NOMO-1 treated with dmso at 0.1 percent for 144 hours (cell line): ENCODE measurements around the gene RXRA.

Experiments used
- DNase-seq: peaks from one replicate; lab custom pipeline; 2025; ENCODE audit not compliant: unreplicated experiment; lab: John Stamatoyannopoulos, UW

The RXRA gene

DNA sequence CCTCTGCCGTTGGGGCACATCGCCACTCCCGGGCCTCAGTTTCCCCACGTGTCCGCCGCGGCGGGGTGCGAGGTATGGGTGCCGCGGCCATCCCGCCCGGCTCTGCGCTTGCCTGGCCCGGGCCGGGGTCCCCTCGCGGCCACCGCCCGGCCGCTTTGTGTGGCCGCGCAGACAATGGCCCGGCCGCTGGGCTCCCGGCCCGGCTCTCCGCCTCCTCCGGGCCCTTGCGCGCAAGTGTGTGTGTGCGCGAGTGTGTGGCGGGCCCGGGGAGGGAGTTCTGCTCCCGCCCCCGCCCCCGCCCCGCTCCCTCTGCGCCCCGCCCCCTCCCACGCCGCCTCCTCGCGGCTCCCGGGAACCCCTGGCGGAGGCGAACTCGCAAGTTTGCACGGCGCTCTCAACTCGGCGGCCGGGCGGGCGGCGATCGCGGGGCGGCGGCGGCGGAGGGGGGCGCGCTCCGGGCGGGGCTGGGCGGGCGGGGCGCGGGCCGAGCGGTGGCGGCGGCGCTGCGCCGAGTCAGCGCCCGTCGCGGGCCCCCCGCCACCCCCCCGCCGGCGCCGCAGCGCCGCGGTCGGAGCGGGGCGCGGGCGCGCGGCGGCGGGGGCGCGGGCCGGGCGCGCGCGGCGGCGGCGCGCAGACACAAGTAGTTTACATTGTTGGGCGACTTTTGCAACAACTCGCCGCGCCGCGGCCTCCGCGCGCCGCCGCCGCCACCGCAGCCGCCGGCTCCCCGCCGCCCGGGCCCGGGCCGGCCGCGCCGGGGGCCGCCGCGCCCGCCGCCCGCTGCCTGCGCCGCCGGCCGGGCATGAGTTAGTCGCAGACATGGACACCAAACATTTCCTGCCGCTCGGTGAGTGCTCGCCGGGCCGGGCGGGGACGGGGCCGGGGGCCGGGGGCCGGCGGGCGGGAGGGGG, at the start of gene RXRA:
RXRA (plus strand) TSS at position 643 of the 911 bp plus-strand sequence; CDS start at position 820, 177 bp downstream.
- peak; percentile 81 for DNase-seq

DNA sequence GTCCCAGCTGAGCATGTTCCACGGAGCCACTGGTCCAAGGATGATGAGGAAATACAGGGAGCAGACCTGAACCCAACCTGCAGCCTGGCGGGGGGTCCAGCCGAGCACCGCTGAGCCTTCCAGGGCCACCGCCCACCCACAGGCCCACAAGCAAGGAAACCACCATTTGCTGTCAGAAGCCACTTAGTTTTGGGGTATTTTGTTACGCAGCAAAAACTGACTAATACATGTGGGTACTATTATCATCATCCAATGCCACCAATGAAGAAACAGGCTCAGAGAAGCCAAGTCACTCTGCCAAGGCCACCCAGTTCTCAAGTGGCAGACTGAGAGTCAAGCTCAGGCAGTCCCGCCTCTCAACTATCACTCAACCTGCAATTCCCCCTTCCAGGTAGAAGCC, 48.0 kb upstream of the RXRA start:
- DNase-seq, result no peak

DNA sequence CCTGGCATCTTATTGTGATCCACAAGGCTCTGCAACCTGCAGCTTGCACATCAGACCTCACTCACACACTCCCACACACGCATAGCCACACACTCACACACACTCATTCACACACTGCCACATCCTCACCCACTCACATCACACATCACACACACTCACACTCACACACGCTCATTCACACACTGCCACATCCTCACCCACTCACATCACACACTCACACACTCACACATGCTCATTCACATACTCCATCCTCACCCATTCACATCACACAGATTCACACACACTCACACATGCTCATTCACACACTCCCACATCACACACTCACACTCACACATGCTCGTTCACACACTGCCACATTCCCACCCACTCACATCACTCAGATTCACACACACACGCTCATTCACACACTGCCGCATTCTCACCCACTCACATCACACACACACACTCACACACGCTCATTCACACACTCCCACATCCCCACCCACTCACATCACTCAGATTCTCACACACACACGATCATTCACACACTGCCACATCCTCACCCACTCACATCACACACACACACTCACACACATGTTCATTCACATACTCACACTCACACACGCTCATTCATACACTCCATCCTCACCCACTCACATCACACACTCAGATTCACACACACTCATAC, 47.1 kb upstream of the RXRA start:
- no peak for DNase-seq

DNA sequence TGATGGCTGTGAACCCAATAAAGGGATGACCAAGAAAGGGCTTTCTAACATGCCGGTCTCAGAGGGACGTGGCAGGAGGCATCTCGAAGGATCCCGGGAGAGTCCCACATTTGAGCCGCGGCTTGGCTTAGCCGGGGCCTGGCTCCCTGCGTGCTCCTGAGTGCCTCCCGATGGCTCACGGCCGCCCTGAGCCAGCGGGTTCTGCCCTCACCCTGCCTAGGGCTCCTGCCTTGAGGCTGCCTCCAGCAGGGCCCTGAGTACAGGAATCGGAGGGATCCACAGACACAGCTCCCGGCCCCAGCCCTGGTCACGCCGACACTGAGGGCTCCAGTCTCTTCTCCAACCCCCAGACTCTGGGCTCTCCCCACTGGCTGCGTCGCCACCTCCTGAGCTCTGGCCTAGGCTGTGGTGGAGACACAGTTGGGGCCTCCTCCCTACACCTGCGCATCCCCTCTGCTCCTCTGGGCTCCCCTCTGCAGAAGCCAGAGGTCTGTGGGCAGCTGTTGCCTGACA, 44.1 kb upstream of the RXRA start:
- no peak for DNase-seq

DNA sequence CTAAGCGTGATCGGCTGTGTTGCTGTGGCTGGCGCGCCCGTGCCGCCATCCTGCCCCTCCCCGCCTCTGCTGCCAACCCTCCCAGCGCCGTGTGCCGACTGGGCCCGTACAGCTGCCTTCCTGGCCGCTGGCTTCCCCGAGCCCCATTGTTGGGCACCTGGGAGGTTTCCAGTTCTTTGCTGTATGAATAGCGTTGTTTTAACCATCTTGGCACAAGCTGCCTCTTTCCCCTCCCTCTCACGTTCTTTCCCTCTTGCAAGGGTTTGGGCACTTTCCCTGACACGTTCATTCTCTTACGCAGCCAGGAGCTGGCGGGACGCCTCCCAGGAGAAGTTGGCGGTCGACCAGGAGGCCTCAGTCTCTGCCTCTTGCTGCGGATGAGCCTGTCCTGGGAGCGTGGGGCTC, 43.1 kb upstream of the RXRA start:
- no peak for DNase-seq

DNA sequence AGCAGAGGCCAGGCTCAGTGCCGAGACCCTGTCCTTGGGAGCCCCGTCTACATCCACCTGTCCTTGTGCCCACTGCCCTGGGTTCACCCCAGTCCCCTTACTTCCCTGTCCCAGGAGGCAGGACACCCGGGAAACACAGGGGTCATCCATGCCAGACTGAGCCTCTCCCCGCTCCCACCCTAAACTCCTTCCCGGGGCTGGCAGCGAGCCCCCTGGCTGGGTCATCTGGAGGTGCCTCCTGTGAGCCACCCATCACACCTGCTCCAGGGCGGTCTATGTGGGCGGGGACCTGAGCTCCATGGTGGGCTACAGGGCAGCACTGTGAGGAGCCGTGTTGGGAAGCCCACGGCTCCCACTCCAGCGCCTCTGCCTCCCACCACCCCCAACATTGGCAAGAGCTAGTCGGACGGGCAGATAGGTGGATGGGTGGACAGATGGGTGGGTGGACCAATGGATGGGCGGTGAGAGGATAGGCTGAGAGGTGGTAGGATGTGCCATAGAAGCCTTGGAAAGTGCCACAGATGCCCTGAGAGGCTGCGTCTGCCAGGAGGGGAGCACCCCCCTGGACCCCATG, 42.5 kb upstream of the RXRA start:
- DNase-seq, result no peak

DNA sequence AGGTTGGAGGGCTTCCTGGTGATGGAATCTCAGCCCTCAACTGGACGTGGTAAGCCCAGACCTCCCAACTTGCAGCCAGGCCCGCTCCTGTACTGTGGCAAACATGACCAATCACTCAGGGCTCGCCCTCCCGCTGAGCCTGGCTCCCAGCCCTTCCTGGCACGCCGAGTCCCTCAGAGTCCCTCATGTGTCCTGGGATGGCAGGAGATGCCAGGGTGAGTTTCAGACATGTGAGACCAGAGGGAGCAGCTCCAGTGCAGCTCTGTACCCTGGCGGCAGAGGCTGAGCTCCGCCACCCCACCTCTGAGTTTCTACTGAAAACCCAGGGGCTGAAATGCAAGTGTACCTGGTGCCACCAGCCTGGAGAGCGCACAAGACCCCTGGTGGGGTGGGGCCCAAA, 42.0 kb upstream of the RXRA start:
- DNase-seq, result no peak

DNA sequence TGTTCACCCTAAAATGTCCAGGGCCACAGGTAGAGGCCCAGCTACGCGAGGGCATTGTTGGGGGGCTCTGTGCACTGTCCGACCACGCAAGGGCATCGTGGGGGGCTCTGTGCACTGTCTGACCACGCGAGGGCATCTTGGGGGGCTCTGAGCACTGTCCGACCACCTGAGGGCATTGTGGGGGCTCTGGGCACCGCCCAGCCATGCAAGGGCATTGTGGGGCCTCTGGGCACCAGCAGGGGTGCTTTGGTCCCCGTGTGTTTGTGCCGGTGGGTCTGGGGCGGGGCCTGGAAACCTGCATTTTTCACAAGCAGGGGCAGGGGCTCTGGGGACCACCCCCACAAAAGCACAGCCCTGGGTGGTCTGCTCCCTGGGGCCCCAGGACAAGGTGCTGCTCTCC, 41.5 kb upstream of the RXRA start:
- DNase-seq, result no peak

DNA sequence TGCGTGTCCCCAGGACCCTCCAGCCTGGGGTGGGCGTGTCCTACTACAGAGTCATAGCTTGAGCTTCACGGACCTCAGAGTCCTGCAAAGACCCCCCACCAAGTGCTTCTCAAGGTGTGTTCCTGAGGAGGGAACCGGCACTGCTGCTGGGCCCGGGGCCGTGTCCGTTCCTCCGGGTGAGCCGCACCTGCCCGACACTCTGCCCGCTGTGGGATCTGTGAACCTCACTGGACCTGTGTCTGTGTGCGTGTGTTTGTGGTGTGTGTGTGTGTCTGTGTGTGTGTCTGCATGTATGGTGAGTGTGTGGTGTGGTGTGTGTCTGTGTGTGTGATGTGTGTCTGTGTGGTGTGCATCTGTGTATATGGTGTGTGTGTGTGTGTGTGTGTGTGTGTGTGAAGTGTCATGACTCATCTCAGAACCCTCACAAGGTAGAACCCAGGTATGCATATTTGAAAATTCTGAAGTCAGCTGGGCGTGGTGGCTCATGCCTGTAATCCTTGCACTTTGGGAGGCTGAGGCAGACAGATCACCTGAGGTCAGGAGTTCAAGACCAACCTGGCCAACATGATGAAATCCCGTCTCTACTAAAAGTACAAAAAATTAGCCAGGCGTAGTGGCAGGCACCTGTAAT, 40.9 kb upstream of the RXRA start:
- DNase-seq, result no peak

DNA sequence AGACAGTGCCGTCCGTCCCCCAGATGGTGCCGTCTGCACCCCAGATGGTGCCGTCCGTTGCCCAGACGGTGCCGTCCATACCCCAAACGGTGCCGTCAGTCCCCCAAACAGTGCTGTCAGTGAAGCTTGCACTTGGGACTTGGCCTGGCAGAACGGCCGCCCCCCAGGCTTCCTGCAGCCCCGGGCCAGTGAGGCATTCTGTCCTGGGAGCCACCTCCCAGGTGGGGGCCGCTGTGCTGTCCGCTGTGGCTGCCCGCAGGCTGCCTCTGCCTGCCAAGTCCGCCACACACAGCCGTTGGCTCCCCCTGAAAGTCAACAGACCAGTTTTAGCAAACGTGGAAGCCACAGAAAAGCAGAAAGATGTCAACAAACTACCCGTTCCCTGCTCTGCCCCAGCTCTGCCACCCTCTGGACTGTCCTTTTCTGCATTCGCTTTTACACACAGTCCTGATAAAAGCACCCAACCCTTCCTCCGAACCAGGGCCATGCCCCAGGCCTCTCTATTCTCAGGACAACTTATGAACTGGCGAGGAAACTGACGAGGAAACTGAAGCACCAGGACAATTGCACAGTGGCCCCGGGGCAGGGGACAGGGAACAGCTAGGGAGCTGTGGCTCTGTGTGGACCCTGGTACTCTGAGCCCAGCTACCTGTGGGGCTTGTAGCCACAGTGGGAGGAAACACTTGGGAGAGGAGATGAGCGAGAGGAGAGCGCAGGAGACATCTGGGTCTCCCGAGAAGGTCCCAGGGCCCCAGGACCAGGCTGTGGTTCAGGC, 39.6 kb upstream of the RXRA start:
- no peak for DNase-seq

DNA sequence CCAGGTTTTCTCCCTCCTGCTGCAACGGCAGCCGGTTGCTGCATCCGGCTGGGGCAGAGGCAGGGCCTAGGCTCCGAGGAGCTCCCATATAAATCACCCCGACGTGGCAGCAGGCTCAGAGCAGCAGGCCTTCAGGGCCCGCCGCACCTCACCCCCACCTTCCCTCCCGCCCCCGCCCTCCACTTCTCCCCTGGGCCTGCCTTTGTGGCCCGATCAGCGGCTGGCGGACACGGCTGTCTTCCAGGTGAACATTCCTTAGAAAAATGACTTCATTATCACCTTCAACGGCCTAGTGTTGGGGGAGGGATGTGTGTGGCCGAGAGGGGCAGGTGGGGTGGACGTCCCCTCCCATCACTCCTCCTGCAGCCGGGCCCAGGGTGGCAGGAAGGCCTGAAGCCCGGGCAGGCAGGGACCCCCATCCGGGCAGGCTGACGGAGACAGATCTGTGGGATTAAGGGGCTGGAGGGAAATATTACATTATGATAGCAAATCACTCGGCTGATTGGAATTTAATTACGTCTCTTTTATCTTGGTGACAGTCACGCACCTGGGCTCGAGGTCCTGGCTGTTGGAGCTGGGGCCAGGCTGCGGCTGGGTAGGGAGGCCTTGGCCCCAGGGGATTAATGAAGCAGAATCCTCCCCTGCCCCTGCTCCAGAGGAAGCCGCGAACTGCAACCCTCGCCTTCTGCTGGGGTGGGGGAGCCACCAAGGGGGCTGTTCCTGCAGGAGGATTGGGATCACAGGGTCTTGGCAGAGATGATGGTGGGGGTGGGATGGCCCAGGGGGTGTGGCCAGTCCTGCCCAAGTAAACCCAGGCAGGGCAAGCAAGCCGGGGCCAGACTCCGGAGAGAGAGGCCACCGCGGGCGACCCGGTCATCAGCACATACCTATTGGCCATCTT, 38.4 kb upstream of the RXRA start:
- no peak for DNase-seq

DNA sequence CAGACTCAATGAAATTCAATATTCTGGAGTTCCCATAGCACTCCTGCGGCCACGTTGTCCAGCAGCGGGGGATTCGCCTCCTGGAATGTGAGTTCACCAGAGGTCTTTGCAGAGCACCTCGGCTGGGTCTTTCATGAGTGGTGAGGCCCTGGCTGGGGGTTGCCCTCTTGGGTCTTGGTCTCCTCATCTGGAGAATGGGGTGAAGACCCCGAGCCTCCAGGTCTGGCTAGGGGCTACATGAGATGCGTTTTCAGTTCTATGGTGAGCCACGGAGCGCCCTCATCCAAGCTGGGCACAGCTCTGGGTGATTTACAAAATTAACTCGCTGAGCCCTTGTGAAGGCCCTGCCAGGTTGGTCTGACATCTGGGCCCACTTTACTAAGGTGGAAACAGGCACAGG, 37.5 kb upstream of the RXRA start:
- no peak for DNase-seq

DNA sequence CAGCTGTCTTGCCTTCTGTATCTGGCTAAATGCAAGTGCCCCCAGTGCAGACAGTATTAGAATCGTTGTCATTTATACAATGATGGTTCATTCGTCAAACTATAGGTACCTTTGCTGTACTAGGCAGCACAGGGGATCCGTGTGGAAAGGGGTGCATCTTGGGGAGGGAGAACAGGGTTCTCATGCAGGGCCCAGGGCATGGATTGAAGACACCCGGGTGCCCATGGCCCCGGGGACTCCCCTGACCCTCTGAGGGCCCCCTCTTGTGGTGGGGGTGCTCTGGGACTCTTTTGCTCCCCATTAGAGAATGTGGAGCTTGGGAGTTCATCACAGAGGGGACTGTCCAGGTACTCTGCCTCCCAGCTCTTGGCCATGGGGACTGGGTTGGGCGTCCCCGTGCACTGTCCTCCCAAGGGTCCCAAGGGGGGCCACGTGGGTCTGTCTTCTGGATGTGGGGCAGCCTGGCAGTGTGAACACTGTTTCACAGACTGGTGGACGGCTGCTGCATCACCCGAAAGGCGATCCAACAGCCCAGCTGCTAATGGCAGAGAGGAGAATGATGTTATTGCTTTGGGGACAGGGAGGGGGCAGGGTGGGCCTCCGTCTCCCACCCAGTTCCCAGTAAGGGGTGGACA, 36.9 kb upstream of the RXRA start:
- no peak for DNase-seq

DNA sequence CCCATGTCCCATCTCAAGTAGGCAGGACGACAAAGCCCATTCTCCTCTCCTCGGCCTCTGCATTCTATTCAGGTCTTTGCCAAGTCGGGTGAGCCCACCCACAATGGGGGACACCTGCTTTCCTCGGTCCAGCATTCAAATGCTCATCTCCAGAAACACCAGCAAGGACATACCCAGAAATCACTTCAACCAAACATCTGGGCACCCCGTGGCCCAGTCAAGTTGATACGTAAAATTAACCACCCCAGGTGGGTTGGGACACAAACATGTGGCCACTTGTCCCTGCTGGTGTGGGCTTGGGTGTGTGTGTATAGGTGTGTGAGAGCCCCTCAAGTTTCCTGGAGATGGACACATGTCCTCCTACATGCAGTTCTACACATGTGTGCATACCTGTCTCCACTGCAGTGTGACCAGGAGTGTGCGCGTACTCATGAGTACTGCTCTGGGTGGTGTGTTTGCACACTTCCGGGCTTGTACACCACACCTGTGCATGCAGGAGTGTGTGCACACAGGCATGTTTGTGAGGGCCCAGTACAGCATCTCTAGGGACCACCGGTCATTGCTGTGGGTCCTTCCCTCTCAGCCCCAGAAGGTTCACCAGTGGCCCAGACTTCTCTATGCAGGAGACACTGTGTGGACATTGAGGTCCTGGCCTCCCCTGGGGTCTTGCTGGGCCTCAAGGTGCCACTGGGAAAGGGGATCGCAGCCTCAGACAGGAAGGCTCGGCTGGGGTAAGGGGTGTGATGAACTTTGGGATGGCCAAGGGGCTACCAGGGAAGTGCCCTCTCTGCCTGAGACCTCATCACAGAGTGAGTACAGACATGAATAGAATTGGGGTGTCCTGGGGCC, 35.4 kb upstream of the RXRA start:
- no peak for DNase-seq

DNA sequence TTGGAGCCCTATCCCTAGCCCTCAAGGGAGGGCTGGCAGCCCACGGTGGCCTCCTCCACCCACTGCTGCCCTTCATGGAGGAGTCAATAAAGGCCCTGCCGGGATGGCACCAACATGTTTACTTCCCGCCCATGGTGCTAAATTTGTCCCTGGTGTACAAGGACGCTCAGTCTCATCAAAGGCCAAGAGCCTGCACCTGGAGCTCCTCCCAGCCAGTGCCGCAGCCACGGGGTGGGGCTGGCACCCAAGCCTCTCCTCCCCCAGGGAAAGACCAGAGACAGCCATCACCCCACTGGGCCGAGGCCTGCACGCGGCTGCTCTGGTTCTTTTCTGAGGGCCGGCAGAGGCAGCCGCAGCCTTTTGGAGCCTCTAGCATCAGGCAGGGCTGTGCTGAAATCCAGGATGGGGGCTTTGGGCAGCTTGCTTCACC, 34.8 kb upstream of the RXRA start:
- DNase-seq, result no peak

DNA sequence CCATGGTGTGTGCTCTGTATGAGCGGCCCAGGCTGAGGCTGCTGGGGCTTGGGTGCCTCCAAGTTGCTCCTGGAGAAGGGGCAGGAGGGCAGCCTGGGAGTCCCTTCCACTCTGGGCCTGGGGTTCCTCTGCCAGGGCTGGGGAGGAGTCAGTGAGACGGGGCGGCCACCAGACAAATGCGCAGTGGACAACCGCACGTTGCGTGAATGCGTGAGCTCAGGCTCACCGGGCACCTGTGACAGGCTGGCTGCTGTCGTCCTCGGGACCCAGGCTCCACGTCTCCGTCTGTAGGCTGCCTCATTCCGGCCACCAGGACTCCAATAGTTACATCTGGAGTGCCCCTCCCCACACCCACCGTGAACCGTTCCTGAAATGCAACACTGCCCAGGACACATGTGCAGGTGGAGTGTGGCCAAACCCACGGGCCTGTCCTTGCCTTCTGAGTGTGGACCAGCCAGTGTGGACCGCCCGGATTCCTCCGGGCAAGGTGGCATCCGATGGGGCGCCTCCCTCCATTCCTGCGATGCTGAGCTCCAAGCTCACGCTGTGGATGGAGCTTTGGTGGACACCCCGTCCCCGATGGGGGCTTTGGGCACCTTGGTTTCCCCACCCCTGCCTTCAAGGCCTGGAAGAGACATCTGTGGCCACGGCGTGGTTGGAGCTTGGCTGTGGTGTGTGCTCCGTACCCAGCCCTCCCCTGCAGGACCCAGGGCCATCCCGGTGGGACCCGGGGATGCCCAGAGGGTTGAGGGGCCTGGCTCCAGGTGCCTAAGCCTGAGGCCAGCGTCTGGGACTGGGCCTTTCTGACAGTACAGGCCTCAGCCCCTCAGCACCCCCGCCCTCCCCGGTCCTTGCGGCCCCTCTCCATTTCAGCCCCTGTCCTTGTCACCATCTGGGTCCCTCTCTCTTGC, 34.0 kb upstream of the RXRA start:
- DNase-seq, result no peak

DNA sequence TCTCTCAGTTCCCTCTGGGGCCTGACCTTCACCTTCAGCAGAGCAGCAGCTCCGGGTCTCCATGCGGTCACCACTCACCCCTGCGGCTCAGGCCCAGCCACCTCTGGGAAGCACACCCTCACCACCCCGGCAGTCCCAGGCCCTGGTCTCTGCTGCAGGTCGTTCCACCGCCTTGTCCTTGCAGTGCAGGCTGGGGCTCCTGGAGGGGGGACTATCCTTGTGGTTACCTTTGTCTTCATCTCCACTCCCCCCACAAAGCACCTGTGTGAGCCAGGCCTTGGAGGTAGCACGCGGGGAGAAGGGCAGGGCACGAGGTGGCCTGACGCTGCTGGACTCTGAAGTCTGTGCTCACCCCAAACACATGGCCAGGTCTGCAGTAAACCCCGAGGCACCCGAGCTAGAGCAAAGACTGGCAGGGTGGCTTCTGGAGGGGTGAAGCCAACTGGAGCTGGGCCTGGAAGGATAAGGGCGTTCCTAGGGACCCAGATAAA, 33.2 kb upstream of the RXRA start:
- DNase-seq, result no peak
